ENCODE data around the gene SLC39A13. TPM values are rescaled to one million over a fixed set of nuclear protein-coding genes. Genes with fewer than 3 reads are reported as not detected.
A peak's percentile ranks its signal among the peaks of the same experiment; 100 is the strongest.

The SLC39A13 gene
- total and polyA plus RNA-seq, 2 of the 13 experiments (the other 11 are each of a cell fraction or from before 2014, with no cell fraction given): 15.3 to 30.5 TPM

- peak; percentile 23; the same call in 1 of the 2 replicates for TF ChIP-seq NR2F2 (IDR thresholded peaks at IDR 0.05; ENCODE audit: borderline replicate concordance, low read depth)
- TF ChIP-seq KDM1A (CRISPR knock-in tag; IDR thresholded peaks at IDR 0.05): no peak
- TF ChIP-seq ZNF83 (CRISPR knock-in tag; IDR thresholded peaks at IDR 0.05; ENCODE audit: borderline replicate concordance): no peak
- no peak for TF ChIP-seq RFX3 (CRISPR knock-in tag; IDR thresholded peaks at IDR 0.05)
- no peak for TF ChIP-seq YEATS2 (CRISPR knock-in tag; IDR thresholded peaks at IDR 0.05; ENCODE audit: borderline replicate concordance)
- TF ChIP-seq ZNF605 (CRISPR knock-in tag; IDR thresholded peaks at IDR 0.05): peak; percentile 34; the same call in 1 of the 2 replicates
- no peak for TF ChIP-seq ZSCAN9 (CRISPR knock-in tag; IDR thresholded peaks at IDR 0.05; ENCODE audit: borderline replicate concordance)
- TF ChIP-seq KAT7 (CRISPR knock-in tag; IDR thresholded peaks at IDR 0.05; ENCODE audit: borderline replicate concordance): 0 out of 2 replicates have a peak, but pooled peaks have one; percentile 60
- TF ChIP-seq ZNF382 (CRISPR knock-in tag; IDR thresholded peaks at IDR 0.05; ENCODE audit: borderline replicate concordance): no peak
- no peak for TF ChIP-seq ZNF564 (CRISPR knock-in tag; IDR thresholded peaks at IDR 0.05)
- no peak for TF ChIP-seq FUBP1 (CRISPR knock-in tag; IDR thresholded peaks at IDR 0.05; ENCODE audit: borderline replicate concordance)
- TF ChIP-seq PHF20 (CRISPR knock-in tag; IDR thresholded peaks at IDR 0.05): peak; percentile 50; the same call in 1 of the 2 replicates
- TF ChIP-seq JARID2 (CRISPR knock-in tag; IDR thresholded peaks at IDR 0.05; ENCODE audit: insufficient replicate concordance): peak; percentile 23
- TF ChIP-seq MTA1 (CRISPR knock-in tag; IDR thresholded peaks at IDR 0.05; ENCODE audit: borderline replicate concordance): peak; percentile 41; the same call in 1 of the 2 replicates
- TF ChIP-seq KDM2A (CRISPR knock-in tag; IDR thresholded peaks at IDR 0.05; ENCODE audit: borderline replicate concordance, low read depth): no peak
- TF ChIP-seq JDP2 (CRISPR knock-in tag; IDR thresholded peaks at IDR 0.05; ENCODE audit: borderline replicate concordance): no peak
- TF ChIP-seq ZNF281 (CRISPR knock-in tag; IDR thresholded peaks at IDR 0.05; ENCODE audit: borderline replicate concordance): 0 out of 2 replicates have a peak, but pooled peaks have one; percentile 16
- no peak for TF ChIP-seq GLMP (CRISPR knock-in tag; IDR thresholded peaks at IDR 0.05; ENCODE audit: borderline replicate concordance)
- no peak for TF ChIP-seq ZNF430 (CRISPR knock-in tag; IDR thresholded peaks at IDR 0.05)
- 0 out of 2 replicates have a peak, but pooled peaks have one; percentile 23 for TF ChIP-seq ZSCAN29 (CRISPR knock-in tag; conservative IDR thresholded peaks at IDR 0.05)
- peak; percentile 20; the same call in 1 of the 2 replicates for TF ChIP-seq SOX5 (CRISPR knock-in tag; IDR thresholded peaks at IDR 0.05; ENCODE audit: borderline replicate concordance)
- TF ChIP-seq HDAC1 (CRISPR knock-in tag; IDR thresholded peaks at IDR 0.05): peak; percentile 24
- peak; percentile 81; the same call in 1 of the 2 replicates for TF ChIP-seq MYPOP (CRISPR knock-in tag; IDR thresholded peaks at IDR 0.05)
These were observed 29.5 kb downstream of the SLC39A13 start (continued) for GRCh38 chr11:47437746-47438418.
